OCI-LY3 (cell line): ENCODE results near the gene RNF115.

Source experiments
- CTCF ChIP-seq: fragments of 200-600, 300-600 bp; sonication (generic); IDR thresholded peaks from 2 replicates; pipeline ENCODE4 v1.5.1; 2014; ENCODE audit warnings: antibody characterized with exemption, low read length, low read depth
- EZH2phosphoT487 ChIP-seq: fragments of 200-600 bp; shearing (Covaris generic); IDR thresholded peaks from 2 replicates; pipeline ENCODE4 v1.6.1; 2018; ENCODE audit warnings: antibody characterized with exemption, mixed run types, low read depth

GRCh38 chr1:145705622-145706021 lies 118.3 kb downstream of the RNF115 start:
- TF ChIP-seq CTCF, result no peak
- no peak for TF ChIP-seq EZH2phosphoT487
